ENCODE results near the gene POC1A.
A peak's percentile ranks its signal among the peaks of the same experiment; 100 is the strongest.

The POC1A gene

DNA sequence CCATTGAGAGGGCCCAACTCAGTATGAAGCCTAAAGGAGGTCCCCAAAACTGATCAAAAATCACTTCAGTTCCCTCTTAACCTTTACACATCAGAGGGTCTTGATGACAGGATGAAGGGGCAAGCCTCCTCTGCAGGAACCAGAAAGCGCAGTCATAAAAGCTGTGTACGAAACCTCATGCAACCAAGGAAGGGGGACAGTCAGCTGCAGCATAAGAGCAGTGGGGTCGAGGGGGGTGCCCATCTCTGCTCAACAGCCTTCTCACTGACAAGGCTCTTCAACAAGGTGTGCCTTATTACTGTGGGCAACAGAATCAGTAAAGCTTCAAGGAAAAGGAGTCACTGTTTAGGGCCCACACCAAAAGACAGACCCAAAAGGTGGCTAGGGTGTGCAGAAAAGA is 3.9 kb downstream of the POC1A start:
- DNase-seq, result no peak

DNA sequence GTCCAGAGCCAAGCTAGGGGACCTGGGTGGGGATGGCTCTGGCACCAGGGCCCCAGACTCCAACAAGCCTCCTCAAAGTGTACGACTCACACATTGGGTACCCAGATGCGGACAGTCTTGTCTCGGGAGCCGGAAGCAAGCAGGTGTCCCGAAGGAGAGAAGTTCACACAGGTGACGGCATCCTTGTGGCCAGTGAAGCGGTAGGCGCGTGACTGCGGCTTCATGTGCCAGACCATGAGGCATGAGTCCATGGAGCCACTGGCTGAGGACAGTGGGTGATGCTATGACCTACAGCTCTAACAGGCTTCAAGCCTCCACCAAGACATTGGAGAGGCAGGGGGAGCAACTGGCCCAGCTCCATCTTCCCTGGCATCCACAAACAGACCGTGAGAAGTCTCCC is 4.5 kb downstream of the POC1A start:
- DNase-seq, result no peak

DNA sequence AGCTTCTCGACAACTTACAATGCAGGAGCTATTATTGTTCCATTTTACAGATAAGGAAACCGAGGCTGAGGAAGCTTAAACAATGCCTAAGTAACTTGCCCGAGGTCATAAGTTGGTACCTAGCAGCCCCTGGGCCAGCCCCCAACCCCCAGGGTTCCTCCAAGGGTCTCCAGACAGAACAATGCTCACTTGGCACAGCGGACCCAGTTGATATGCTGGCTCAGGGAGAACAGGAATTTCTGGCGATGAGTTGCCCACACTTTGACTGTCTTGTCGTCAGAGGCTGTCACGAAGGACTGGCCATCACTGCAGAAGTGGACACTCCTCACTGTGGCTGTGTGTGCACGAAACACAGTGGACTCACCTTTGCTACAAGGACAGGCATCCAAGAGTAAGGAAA is 5.2 kb downstream of the POC1A start:
- no peak for DNase-seq

DNA sequence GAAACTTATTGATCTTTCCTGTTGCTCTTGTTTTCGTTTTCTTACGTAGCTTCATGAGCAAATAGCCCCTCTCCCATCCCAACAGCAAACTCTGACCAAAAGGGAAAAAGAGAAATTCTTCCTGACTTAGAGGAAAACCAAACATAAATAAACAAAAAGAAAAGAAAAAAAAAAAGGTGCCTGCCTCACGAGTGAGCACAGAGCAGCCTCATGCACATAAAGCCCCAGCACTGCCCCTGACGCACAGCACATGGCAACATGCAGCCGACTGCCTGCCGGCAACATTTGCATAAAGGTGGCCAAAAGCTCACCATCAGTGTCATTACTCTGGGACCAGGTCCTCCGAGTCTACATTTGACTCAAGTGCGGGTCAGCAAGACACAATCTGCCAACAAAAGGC is 6.4 kb downstream of the POC1A start:
- no peak for DNase-seq

DNA sequence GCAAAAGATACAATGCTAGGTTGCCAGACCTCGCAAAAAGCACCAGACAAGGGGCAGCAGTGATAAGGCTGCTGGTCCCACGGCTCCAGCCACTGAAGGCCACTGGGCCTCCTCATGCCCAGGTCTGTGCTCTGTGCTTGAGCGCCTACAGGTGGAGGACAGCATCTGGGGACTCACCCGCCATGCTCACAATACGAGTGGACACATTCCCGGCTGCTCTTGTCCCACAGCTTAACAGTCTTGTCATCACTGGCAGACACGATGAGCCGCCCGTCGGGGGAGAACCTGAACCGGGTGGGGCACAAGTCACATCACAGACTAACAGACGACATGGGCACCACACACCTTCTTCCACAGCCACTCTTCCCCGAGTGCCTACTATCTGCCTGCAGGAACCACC is 7.4 kb downstream of the POC1A start:
- DNase-seq, result no peak

DNA sequence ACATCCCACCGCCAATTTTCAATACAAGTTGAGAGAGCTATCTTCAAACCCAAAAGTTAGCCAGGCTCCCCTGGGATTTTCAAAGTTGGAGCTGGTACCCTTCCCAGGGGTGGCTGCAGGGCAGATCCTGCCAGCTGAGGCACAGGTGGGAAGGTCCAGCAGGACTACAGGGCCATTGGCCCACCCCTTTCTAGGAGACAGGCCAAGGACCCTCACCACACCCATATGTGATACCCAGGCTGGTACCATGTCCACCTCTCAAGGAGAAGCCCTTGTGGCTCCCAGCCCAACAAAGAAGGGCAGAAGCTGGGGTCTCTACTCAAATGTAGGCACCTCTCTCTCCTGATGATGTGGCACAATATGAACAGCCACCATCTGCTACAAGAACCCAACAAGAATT is 8.0 kb downstream of the POC1A start:
- DNase-seq, result no peak

DNA sequence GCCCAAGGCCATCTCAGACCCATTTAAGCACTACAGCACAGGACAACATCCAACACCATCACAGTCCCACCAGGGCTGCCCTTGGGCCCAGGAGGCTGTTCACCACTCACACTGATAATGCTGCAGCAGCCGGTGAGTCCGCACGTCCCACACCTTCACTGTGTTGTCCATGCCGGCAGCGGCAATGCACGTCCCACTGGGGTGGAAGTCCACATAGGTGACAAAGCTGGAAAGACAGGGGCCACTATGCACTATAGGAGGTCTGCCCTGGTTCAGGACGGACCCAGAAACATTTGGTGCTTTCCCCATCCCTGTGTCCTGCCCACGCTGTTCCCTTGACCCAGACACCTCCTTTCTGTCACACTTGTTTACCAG is 8.5 kb downstream of the POC1A start:
- DNase-seq, result no peak

DNA sequence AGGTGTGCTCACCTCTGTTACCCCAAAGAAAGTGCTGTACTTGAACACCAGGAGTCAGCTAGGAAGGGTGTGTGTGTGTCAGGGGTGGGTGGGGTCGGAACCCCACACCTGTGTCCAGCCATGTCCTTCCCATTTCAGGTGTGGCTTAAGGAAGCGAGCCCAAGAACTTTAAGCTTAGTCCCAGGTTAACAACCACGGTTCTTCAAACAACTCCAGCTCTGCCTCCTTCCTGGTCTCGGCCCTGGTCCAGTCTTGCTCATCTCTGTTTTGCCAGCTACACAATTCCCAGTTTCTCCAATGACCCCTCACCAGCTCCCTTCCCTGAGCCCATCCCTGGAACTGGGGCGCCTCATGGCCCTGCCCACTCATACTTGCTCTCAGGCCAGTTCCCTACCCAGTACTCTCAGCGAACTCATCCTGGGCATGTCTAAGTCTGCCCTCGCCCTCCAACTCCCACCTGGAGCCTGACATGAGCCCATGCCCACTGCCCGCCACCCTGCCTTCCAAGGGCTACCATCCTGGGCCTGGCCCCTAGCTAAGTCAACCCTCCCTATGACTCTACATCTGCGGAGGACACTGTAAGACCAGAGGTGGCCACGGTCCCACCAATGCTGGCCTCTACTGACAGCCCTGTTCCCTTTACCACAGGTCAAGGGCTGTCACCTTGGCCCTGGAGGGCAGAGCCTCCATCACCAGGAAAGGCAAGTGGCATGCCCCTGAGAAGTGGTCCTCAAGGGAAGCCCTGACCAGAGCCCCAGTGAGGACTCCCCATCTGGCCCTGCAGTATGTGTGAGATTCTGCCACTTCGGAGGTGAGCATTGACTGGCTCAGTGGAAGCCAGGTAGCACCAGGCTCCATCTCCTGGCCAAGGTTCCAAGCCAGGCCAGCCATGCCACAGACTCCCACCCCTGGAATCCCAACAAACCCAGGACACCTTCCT is 9.2 kb downstream of the POC1A start:
- no peak for DNase-seq

DNA sequence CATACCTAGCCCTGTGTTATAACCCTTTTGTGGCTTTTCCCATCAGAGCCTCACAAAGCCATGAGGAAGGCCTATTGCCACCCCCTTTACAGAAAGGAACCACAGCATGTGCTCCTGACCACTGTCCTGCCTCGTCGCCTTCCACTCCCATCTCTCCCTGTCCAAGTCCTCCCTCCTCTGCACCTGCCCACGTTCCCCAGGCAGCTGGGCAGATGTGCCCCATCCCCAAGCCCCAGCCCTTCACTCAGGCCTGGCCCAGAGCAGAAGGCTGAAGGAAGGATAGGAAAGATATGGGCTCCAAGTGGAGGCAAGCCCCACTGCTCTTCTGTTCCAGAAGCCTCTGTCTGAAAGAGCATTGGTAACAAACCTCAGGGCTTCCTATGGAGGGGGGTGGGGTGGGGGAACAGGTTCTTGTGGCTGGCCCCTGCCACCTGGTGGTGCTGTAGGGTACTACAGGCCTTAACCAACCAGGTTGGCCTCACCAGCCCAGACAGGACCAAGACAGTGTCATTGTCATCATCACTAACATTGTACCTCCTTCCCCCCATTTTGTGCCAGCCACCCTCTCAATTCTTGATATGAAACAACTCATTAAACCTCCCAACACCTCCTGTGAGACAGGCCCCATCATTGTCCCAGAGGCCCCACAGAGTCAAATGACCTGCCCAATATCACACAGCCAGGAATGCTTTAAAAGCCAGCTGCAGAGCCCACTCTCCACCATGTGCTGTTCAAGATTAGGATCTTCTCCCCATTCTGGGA is 10.0 kb downstream of the POC1A start:
- peak; percentile 89 for DNase-seq

DNA sequence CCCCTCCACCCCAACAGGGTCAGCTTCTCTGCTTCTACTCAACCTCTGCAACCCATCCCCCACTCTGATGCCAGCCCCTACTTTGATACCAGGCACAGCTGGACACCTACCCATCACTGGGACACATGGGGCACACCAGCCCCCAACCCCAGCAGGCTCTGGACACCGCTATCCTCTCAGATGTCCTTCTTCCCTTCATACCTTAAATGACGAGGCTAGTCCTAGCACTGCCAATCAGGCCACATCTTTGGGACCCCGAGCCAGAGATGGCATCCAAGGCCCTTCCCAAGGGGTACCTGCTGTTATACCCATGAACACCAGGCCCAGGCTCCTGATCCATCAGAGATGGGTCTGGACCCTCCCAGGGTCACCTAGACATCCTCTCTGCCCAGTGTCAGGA is 10.6 kb downstream of the POC1A start:
- DNase-seq, result no peak

DNA sequence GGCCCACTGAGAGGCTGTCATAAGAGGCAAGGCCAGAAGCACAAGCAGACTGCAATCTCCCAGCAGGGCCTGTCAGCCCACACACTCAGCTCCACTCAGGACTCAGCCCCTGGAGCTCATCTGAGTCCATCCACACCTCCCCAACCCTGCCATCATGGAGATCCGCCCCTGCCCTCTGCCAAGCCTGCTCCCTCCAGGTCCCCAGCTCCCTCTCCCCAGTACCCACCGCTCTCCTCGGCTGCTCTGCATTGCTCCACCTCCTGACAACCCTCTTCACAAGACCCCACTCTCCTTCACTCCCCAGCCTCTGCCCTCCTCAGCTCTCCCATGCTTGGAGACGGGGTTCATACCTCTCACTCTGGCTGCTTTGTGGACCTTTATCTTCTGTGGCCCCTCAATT is 11.1 kb downstream of the POC1A start:
- no peak for DNase-seq

DNA sequence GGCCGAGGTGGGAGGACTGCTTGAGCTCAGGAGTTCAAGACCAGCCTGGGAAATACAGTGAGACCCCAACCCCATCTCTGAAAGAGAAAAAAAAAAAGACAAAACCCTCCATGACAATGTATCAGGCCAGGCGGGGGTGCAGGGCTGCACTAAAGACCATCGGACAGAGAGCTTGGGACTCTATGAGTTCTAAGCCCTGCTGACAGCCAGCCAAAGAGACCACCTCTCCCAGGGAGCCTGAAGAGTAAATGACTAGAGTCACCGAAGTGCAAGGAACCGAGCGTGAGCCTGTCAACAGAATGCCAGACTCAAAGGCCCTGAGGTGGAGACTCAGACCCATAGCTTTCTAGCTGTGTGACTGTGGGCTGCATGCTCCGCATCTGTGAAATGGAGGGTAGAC is 12.5 kb downstream of the POC1A start:
- DNase-seq, result no peak

DNA sequence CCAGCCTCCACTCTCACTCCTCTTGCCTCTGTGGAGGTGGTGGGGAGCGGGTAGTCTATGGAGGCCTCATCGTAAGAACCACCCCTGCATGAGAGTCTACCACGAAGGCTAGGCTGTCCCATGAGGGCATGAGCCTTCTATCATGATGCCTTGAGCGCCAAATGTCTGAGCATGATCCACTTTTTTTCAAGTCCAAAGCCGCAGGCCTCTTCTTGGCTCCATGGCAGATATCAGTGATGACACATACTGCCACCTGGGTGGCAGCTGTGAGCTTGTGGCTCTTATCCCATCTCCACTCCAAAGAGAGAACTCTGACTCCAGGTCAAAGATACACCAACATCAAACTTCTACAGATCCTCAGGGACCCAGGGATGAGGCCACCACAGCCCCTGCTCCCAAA is 13.5 kb downstream of the POC1A start:
- DNase-seq, result no peak

DNA sequence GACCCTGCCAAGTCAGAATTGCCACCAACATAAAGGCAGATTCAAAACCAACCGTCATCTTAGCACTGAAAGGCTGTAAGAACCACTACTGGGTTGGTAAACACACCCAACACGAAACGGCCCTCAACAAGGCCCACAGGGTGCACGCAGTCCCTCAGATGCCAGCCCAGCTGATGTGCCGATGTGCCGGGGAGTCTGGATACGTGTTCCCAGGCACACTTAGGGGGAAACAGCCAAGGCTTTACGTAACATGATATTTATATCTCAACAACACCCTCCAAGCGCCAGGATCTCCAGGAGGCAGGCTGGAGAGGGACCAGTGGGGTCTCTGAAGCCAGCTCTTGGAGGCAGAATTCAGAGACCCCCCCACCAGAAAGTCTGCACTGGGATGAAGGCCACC is 14.2 kb downstream of the POC1A start:
- DNase-seq, result no peak

DNA sequence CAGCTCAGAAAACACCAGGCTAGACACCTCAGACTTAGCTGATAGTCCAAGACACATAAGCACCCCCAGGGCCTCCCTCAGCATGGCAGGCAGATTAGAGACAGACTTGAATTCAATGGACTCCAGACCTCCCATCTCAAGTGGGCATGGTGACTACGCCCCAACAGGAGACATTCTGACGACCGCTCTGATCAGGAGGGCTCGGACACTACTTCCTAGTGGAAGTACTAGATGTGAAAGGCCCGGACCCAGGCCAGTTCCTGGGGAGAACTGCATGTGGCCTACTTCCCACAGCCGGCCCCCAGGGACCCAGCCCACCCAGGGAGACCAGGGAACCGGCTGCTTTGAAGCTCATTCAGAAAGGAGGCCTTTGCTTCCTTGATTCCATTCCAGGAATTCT is 16.9 kb downstream of the POC1A start:
- DNase-seq, result no peak

DNA sequence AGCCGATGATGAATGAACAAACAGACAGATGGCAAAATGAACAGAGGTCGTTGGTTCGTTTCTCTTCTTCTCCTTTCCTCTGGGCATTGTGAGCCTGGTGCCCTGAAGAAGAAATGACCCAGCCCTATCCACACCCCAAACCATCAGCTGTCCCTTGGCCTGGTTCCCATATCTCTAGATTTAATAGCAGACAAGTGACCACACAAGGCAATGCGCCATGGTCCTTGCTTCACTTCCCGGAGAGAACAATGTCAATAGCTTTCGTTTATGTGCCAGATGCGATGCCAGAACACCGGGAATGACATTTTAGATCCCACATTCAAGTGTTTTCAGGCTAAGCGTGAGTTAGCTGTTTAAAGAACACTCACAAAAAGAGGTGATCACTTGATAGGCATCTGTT is 17.7 kb downstream of the POC1A start:
- DNase-seq, result no peak

DNA sequence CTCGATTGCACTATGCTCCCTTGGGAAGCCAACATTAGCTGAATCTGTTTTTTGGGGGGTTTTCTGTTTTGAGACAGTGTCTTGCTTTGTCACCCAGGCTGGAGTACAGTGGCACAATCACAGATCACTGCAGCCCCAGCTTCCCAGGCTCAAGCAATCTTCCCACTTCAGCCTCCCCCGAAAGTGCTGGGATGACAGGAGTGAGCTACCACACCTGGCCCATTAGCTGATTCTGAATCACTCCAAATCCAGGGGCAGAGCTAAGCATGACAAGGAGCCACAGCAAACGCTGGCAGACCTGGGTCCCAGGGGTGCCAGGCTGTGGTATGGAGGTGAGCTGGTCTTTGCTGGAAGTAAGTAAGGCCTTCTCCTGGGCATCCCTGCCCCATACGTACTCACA is 18.9 kb downstream of the POC1A start:
- DNase-seq, result no peak

DNA sequence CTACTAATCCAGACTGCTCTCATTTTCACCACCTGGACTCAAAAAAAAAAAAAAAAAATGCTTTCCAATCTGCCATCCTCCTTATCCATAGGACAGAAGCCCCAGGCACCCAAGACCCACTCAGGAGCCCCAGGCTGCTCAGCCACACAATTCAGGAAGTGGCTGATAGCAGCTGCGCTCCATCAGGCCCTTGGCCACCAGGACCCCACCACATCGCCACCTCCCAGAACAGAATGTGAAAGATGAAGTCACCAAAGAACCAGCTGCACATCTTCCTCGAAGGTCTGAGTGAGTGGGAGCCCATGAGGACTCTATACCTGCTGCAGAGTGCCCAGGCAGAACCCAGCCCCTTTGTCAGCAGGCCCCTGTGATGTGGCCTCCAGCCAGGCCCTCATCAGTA is 19.5 kb downstream of the POC1A start:
- no peak for DNase-seq

DNA sequence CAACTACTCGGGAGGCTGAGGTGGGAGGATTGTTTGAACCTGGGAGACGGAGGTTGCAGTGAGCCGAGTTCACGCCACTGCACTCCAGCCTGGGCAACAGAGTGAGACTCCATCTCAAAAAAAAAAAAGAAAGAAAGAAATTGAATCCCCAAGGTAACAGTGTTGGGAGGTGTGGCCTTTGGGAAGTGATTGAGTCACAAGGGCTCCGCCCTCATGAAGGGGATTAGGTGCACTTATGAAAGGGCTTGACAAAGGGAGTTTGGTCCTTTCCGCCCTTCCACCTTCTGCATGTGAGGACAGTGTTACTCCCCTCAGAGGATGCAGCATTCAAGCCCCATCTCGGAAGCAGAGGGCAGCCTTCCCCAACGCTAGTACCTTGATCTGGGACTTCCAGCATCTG is 21.3 kb downstream of the POC1A start:
- DNase-seq, result no peak

DNA sequence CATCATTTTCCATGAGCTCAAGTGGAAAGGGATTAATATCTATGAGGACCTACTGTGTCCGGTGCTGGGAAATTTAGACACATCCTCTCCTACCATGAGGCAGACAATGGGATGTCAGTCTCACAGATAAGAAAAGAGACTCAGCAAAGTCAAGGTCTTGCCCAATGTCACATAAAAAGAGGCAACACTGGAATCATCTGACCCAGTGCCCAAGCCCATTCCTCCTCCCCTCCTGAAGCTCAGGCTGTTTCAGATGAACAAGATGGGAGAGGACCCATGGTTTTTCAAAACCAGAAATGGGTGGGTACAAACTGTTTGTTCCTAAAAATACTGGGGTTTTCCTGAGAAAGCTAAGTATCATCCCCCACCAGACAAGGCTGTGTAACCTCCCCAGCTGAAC is 22.2 kb downstream of the POC1A start:
- DNase-seq, result no peak

DNA sequence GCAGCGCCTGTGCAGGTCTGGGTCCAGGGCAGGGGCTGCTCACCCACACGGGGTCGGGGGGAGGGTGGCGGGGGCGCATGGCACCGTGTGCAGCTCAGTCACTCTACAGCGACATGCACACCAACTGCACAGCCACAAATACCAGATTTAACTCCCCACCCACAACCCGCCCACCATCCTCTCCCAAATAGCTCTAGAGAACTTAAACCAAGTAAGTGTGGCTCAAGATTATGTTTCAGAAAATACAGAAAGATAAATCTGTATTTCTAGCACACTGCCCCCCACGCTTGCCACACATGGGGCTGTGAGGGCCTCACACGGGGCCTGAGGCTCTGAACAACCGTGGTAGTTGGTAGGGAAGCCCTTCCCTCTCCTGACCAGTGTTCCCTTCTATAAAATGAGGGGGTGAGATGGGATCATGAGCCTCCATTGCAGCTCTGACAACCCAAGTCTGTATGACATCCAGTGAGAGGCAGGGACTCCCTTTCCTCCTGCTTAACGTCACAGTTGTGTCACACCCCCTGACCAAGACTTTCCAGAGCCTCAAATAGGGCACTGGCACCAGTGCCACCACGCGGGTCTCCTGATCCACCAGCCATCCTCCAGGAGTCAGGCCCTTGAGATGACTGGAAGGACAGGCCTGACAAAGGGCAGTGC is 23.1 kb downstream of the POC1A start:
- DNase-seq, result no peak

DNA sequence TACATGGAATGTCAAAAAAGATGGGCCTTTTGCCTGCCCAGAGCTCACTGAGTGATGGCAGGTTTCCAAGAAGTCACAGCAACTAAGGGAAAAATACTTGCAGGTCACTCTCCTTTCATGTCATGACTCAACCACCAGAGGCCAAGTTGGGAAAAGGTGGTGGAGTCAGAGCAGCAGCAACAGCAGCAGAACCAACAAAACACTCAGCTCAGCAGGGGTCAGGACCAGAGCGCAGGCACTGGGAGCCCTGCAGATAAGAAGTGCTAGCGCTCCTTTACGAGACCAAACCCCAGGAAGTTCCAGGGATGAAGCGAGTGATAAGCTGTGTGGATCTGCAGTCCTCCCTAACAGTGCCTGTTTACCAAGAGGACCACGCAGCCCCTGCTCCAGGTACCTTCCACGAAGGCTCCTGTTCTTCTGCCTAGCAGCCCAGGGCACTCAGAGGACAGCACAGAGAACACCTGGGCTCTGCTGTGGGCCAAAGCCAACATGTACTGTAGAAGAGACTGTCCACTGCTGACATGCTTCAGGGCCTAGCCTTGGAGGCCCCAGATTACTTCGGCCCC is 26.0 kb downstream of the POC1A start:
- DNase-seq, result no peak

DNA sequence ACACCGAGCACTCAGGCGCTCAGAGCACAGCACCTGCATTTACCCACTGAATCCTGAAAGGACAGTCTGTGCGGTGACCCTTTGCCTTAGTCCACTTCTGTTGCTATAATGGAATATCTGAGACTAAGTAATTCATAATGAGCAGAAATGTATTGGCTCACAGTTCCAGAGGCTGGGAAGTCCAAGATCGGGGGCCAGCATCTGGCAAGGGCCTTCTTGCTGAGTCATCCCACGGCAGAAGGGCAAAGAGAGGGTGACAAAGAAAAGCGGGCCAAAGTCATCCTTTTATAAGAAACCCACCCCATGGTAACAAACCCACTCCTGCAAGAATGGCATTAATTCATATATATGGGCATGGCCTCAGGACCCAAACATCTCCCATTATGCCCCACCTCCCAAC is 27.7 kb downstream of the POC1A start:
- DNase-seq, result no peak

DNA sequence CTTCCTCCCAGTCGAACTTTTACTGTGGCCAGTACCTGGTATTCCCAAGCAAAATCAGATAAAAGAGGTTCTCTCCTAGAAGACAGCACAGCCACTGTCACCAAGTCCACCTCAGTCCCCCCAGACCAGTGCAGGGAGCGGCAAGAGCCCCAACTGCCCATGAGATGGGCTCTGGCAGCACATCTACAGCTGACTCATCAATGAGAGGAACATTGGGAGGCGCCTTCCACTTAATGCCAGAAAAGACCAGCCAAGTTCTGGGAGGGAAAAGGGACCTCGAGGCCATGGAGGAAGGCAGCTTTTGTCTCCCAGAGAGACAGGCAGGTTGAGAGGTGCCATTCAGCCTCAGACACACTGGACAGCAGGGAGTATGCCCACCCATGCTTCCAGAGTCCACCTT is 28.2 kb downstream of the POC1A start:
- DNase-seq, result no peak

Measured in stimulated activated CD4-positive, alpha-beta T cell treated with anti-CD3 and anti-CD28 coated beads, Interleukin-15, amount 100 ng/mL, for 24 hours (primary cell).